NCI-H524 (cell line): ENCODE measurements around the gene C5orf63.
"Not testable (repeated sequence)": the region's sequence is repeated elsewhere in the genome, so short reads cannot be mapped to it uniquely, and the experiment has no call there.

Experiments
- DNase-seq, 2 experiments: peaks; one replicate each; lab custom pipeline; 2025; lab: John Stamatoyannopoulos, UW

C5orf63 gene

GRCh38 chr5:127076315-127077129, 3.2 kb upstream of the C5orf63 start:
- DNase-seq, result no peak

DNA sequence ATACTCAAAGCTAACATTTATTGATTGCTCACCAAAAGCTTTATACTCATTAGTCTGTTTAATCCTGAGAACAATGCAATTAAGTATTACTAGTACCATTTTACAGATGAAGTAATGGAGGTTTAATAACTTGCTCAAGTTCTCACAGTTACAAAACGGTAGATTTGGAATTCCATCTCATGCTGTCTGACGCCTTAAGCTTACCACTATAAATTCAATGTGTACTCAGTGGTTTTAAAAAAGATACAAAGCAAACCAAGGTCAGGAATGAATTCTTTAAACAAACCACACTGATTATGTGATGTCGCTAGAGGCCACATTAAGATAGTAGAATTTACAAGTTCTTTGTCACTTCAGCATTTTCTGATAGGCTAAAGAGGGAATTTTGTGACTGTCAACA, 1.2 kb upstream of the C5orf63 start:
- DNase-seq, result no peak

- no peak for DNase-seq
Observed at GRCh38 chr5:127070243-127070642, 3.1 kb downstream of the C5orf63 start.

DNA sequence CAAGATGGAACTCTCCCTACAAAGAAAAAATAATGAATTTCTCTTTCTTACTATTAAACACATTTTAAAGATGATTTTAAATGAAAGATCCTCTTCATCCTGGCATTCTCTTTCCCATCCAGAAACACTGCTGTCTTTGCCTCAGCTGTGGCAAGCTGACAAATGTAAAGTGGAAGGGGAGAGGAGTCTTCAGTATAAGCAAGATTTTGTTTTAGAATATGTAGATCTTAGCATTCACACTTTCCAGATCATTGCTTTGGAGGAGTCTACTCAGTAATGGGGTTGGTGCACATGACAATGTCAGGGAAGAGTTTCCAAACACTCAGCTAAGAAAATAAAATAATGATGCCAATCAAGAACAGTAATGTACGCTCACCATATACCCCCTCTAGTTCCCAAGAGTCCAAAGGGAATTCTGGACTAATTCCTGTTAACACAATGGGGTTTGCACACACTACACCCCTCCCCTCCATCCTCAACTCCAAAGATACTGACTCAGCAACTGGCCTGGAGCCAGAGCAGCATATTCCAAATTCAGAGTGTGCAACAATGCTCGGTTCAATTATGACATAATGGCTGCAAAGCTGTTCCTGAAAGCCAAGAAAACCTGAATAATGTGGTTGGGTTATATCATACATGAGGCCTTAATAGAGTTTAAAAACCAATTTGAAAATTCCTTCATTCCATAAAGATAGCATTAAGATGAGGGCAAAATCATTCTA, 4.6 kb downstream of the C5orf63 start:
- DNase-seq, result no peak

DNA sequence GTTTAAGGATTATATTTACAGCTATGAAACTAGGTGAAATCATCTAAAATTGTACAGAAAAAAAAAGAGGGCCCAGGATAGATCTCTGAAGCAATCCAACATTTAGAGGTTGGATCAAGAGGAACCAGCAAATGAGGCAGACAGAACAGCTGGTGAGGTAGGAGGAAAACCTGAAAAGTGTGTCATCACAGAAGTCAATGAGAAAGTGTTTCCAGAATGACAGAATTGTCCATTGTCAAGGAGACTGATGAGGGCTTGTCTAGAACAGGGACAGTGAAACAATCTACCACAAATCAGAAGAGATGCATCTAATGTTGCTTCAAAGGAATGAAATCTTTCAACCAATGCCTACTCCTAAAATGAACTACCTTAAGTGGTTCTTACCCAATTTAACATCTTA, 6.6 kb downstream of the C5orf63 start:
- no peak for DNase-seq

DNA sequence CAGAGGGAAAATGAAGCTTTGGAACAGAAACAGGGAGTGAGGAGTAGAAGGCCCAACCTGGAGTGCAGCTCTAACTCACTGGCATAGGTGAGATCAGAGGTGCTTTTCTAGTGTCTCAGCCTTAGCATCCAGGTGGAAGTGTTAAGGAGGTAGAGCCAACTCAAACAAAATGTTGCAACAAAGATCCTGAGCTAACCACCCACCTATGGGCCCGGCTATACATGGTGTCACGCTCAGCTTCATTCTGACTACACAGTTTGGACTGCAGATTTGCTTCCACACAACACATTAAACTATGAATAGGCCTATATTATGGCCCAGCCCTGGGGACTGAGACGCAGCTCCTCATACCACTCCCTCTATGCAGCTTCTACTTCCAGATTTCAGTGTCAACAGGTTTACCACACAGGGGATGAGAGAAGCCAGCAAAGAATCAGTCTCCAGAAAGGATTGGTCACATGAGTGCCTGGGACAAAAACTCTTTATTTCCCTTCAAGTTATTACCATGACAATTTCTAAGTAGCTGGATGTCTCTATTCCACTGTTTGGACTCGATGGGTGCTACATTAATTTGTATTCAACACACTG, 9.0 kb downstream of the C5orf63 start:
- DNase-seq, result no peak

DNA sequence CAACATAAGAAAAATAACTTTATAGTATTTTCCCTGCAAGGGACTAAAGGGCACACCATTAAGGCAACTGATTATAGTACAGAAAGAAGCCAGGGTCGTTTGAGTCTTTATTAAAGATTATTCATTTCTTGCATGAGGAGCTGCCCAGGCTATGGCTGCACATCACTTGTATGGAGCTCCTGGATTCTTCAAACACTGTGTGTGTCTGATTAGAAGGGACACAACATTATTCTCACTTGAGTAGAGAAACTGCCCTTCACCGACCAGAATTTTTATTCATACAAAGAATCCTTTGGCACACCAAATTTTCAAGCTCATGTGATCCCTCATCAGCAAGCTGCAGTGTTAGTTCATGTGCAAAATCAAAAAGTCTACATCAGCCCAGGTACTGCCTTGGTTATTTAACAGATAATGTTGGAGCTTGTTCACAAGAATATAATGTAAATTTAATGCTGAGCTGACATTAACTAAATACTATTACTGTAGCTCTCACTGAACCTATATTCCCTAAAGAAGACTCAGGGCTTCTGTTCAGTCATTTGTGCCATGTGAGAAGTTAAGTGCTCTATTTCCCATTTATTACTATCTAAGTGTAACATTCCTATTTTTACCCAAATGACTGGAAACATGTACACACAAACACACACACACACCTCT, 9.9 kb downstream of the C5orf63 start:
- no peak for DNase-seq

- DNase-seq, result no peak
Observed at GRCh38 chr5:127061956-127062355, 11.3 kb downstream of the C5orf63 start.

- no peak for DNase-seq
Observed at GRCh38 chr5:127061537-127061936, 11.8 kb downstream of the C5orf63 start.

GRCh38 chr5:127060470-127060985, 12.8 kb downstream of the C5orf63 start:
- DNase-seq, result no peak

DNA sequence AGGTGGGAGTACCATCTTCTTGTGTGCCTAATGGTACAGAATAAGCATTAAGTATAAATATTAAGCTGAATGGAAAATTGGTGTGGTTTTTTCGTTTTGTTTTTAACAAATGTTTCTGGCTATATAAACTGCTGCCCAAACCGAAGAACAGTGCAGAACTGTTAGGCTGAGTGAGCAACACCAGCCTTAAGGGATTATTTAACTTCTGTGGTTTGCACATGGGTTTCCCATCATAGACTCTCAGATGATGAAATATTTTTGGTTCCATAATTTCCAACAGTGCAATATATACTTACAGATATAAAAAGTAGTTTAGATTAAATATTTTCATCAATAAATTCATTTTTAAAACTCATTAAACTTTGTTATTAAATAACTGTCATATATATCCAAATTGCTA, 16.4 kb downstream of the C5orf63 start:
- no peak for DNase-seq

GRCh38 chr5:127055880-127056653, 17.2 kb downstream of the C5orf63 start:
- DNase-seq, result no peak

DNA sequence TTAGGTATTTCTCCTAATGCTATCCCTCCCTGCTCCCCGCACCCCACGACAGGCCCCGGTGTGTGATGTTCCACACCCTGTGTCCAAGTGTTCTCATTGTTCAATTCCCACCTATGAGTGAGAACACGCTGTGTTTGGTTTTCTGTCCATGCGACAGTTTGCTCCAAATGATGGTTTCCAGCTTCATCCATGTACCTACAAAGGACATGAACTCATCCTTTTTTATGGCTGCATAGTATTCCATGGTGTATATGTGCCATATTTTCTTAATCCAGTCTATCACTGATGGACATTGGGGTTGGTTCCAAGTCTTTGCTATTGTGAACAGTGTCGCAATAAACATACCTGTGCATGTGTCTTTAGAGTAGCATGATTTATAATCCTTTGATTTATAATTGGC, 19.8 kb downstream of the C5orf63 start:
- not testable (repeated sequence) for DNase-seq

- no peak for DNase-seq
Observed at GRCh38 chr5:127053049-127053448, 20.3 kb downstream of the C5orf63 start.

- DNase-seq, result no peak
Observed at GRCh38 chr5:127051591-127051990, 21.7 kb downstream of the C5orf63 start.

GRCh38 chr5:127046343-127047072, 26.8 kb downstream of the C5orf63 start:
- no peak for DNase-seq

DNA sequence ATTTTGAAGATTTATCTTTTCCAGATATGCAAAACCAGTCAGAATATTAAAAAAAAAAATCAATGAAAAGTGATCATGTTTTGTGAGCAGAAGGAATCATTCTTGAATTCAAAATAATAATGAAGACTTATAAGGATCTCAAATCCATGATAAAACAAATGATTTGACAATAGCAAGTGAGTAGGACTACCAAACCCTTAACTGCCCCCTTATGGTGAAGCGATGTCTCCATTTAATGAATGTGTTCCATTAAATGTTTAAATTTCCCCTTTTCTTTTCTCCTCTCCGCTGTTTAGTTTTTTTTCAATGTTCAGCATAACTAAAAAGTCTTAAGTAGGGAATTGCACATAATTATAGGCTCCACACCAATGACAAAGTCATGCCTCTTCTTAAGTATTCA, 30.7 kb downstream of the C5orf63 start:
- DNase-seq, result no peak

DNA sequence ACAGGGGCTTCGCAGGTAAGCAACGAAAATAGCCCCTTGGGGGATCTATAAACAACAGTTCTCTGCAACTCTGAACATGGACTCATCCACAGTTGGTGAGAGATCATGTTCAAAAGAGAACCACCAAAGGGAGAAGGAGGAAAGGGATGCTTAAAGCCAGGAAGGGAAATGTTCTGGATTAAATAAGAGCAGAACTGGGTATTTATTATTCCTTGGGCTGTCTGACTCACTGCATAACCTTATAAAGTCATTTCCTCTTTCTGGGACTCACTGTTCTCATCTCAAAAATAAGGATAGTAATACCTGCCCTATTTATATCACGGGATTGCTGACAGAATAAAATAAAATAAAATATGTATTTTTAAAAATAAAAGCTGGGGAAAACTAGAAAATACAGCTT, 31.7 kb downstream of the C5orf63 start:
- DNase-seq, result no peak

DNA sequence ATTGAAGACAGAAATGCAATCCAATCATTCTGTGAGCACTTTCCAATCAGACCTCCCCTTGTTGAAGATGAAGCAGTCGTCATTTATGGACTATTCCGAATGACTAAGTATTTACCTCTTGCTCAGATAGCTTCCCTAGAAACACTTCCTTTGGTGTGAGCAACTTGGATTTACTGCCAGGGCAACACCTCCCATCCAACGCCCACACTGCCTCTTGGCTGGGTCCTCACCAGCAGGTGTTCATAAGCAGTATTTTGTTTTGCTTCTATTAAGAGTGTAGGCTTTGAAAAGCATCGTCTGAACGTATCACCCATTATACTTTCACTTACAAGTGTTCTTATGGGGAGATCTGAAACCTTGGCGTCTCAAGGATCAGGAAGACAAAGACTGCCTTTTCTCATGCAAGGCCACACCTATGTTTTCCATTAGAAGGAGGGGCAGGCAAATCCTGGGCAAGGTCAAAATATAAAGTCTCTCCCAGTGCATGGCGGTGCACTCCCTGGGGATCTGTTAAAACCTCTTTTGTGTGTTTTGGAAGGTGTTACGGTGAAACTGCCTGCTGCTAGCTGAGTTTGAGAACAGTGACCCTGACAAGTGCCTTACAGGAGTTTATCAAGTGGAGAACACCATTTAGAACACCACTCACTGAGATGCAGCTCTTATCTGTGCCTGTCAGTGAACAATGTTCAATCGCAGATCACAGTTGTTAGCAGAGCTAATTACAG, 32.3 kb downstream of the C5orf63 start:
- no peak for DNase-seq

DNA sequence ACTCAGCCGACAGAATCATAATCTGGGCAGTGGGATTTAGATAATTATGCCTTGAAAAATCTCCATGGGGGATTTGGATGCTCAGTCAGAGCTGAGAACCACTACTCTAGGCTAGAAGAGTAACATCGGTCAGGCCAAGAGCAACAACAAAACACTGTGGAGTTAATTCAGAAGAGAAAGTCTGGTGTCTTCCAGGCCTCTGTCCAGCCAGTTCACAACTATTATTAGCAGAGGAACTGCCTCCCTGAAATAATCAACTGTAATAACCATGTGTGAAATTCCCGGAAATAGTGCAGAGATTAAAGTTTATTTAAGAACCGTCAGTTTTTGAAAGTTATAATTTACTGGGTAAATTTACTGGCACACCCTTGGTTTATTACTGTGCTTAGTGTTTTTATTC, 34.8 kb downstream of the C5orf63 start:
- no peak for DNase-seq
